K562 (cell line): Measurements from ENCODE around the gene ACKR2. TPM values are rescaled to one million over a fixed set of nuclear protein-coding genes. Genes with fewer than 3 reads are reported as not detected.

Experiments
- CBFA2T2 ChIP-seq: fragments of 450-650 bp; conservative IDR thresholded peaks from 2 replicates; pipeline ENCODE4 v1.6.1; 2017; ENCODE audit warnings: mild to moderate bottlenecking
- CBX3 ChIP-seq, 2 experiments: IDR thresholded peaks; 1 replicate in 1 of 2; 2 replicates in 1 of 2; pipeline ENCODE4 v1.6.1; 2012; ENCODE audit warnings: inconsistent platforms in 2 of 2, low read length in 2 of 2, borderline replicate concordance in 1 of 2, control low read depth in 1 of 2
- CEBPB ChIP-seq: fragments of 450-650 bp; IDR thresholded peaks from 2 replicates; pipeline ENCODE4 v1.6.1; 2016; ENCODE audit warnings: missing genetic modification characterization, missing compliant biosample characterization
- CREB1 ChIP-seq, 2 experiments: sonication (generic) in 1 of 2; formaldehyde crosslinking in 1 of 2; IDR thresholded peaks; 2 replicates each; pipeline versions ENCODE4 v1.6.1 to v1.8.0; 2012 to 2022; ENCODE audit warnings: inconsistent platforms in 1 of 2, mild to moderate bottlenecking in 1 of 2, missing genetic modification reagents in 1 of 2, moderate library complexity in 1 of 2
- HMGN3 ChIP-seq: IDR thresholded peaks from 2 replicates; pipeline ENCODE4 v1.6.1; 2011; ENCODE audit warnings: borderline replicate concordance, low read depth, mild to moderate bottlenecking, mixed read lengths, low read length; ENCODE audit not compliant: insufficient read length; ENCODE audit errors: extremely low read depth
- KLF16 ChIP-seq: IDR thresholded peaks from 2 replicates; pipeline ENCODE4 v1.6.1; 2016; ENCODE audit warnings: antibody characterized with exemption
- MEF2D ChIP-seq: conservative IDR thresholded peaks from 2 replicates; pipeline ENCODE4 v1.6.1; 2016; ENCODE audit warnings: low read depth, missing genetic modification characterization, missing compliant biosample characterization
- NUFIP1 ChIP-seq: fragments of 450-650 bp; IDR thresholded peaks from 2 replicates; pipeline ENCODE4 v1.6.1; 2018; ENCODE audit not compliant: partially characterized antibody
- RHOXF2B ChIP-seq: fragments of 250-450 bp; sonication (Bioruptor Pico); conservative IDR thresholded peaks from 2 replicates; pipeline ENCODE4 v1.5.1; 2021
- SMARCA5 ChIP-seq: fragments of 450-650 bp; IDR thresholded peaks from 2 replicates; pipeline ENCODE4 v1.6.1; 2016
- TRIM28 ChIP-seq: fragments of 450-650 bp; IDR thresholded peaks from 2 replicates; pipeline ENCODE4 v1.6.1; 2017
- ZFP36 ChIP-seq: fragments of 150-350 bp; IDR thresholded peaks from 2 replicates; pipeline ENCODE4 v1.6.1; 2018; ENCODE audit warnings: low read length, low read depth; ENCODE audit not compliant: partially characterized antibody
- ZNF584 ChIP-seq: fragments of 200-800 bp; sonication (Bioruptor generic); IDR thresholded peaks from 2 replicates; pipeline ENCODE4 v1.6.1; 2016; ENCODE audit warnings: low read depth, mild to moderate bottlenecking, missing genetic modification characterization, missing compliant biosample characterization
- ZNF589 ChIP-seq: fragments of 200-800 bp; sonication (Bioruptor generic); IDR thresholded peaks from 2 replicates; pipeline ENCODE4 v1.6.1; 2016; ENCODE audit warnings: low read depth, missing genetic modification characterization, missing compliant biosample characterization
- polyA plus RNA-seq, 8 experiments: library from polyadenylated mRNA; depleted of rRNA in 4 of 8; stranded (reverse) in 5 of 8; unstranded in 3 of 8; fragments of >200 nt; fragmentation: Nextera tagmentation in 2 of 8; fragmentation: Illumina TruSeq in 1 of 8; extraction: Ambion mirVana in 2 of 8; extraction: Trizol in 1 of 8; gene quantifications; 2 replicates each; pipeline versions ENCODE4 v1.2.1 to v1.2.3, GENCODE V29; 2011 to 2014; ENCODE audit warnings: inconsistent platforms in 1 of 8, missing spikeins in 1 of 8
- total RNA-seq, 7 experiments: library from RNA; depleted of rRNA in 6 of 7; stranded (reverse); fragments of >200 nt in 6 of 7; fragmentation: Illumina TruSeq in 2 of 7; extraction: Trizol in 2 of 7; gene quantifications; 2 replicates each; pipeline versions ENCODE4 v1.2.1 to v1.2.3, GENCODE V29; 2011 to 2021; ENCODE audit warnings: low replicate concordance in 1 of 7
- TF ChIP-seq, protein P1 (sequence below): fragments of 450-650 bp; IDR thresholded peaks from 2 replicates; pipeline ENCODE4 v1.6.1; 2016
- TF ChIP-seq, protein P2 (sequence below), 2 experiments: fragments of 250-450 bp in 1 of 2; fragments of 450-650 bp in 1 of 2; sonication (Bioruptor Pico) in 1 of 2; IDR thresholded peaks; 2 replicates each; pipeline versions ENCODE4 v1.6.1 to v1.8.0; 2016 to 2021; ENCODE audit warnings: mild to moderate bottlenecking in 2 of 2, moderate library complexity in 2 of 2, missing compliant biosample characterization in 1 of 2, missing genetic modification characterization in 1 of 2
- TF ChIP-seq, protein P3 (sequence below): fragments of 250-450 bp; sonication (Bioruptor Pico); IDR thresholded peaks from 2 replicates; pipeline ENCODE4 v1.4.0; 2020
- TF ChIP-seq, protein P4 (sequence below), 2 experiments: fragments of 200-800 bp in 1 of 2; sonication (Bioruptor generic) in 1 of 2; sonication (generic) in 1 of 2; formaldehyde crosslinking in 1 of 2; IDR thresholded peaks in 1 of 2; conservative IDR thresholded peaks in 1 of 2; 2 replicates each; pipeline versions ENCODE4 v1.5.0 to v1.6.1; 2016 to 2020; ENCODE audit warnings: missing compliant biosample characterization in 1 of 2, missing genetic modification characterization in 1 of 2, missing genetic modification reagents in 1 of 2

ACKR2 gene
- total and polyA plus RNA-seq, 9 of the 15 experiments (the other 6 are each of a cell fraction or from before 2014, with no cell fraction given): 0.03 to 0.69 (median 0.25) TPM; not detected in 1

DNA sequence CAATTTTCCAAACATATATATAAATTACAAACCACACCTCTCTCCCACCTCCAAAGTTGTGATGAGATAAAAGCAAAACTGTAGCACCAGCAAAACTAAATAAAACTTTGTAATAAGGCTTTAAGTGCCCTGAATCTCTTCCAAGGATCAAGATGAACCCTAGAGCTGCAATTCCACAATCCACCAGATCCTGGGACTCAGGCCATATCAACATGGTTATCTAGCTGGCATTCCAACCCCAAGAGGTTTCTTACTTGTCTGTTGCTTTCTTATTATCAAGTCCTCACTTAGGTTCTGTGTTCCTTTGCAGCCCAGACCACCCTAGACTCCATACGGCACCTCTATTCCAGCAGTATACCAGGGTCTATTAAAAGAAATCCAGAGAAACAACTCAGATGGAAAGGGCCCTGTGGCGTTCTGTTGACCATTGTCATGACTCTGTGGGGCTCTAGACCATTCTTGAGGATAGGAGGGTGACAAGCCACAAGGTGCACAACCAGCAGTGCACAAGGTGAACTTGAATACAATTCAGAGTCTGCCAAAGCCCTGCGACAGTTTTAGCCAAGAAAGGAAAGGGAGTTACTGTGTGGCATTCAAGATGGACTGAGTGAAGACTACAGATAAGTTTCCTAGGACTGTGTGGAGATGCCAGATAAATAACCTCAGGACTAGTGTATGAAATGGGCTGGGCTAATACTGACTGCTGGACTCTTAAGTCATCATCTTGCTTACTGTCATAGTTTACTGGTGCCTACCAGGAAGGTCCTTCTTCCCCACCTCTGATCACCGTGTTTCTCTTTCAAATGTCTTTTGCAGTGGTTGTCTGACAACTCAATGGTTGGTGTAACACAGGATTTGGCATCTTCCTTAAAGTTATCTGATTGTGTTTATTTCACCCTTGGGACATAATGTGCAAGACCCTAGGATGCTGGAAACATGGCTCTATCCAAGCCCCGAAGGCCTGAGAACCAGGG lies 27.2 kb downstream of the ACKR2 start (continued):
- TF ChIP-seq, protein P1, sequence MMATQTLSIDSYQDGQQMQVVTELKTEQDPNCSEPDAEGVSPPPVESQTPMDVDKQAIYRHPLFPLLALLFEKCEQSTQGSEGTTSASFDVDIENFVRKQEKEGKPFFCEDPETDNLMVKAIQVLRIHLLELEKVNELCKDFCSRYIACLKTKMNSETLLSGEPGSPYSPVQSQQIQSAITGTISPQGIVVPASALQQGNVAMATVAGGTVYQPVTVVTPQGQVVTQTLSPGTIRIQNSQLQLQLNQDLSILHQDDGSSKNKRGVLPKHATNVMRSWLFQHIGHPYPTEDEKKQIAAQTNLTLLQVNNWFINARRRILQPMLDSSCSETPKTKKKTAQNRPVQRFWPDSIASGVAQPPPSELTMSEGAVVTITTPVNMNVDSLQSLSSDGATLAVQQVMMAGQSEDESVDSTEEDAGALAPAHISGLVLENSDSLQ: peak; percentile 56; the same call in 1 of the 2 replicates
- TF ChIP-seq ZFP36 (peak; percentile 26), HMGN3 (peak; percentile 87), CBFA2T2 (peak; percentile 96), RHOXF2B (CRISPR knock-in tag) (no peak), NUFIP1 (no peak), ZNF589 (CRISPR knock-in tag) (peak; percentile 92), TRIM28 (0 out of 2 replicates have a peak, but pooled peaks have one; percentile 54), ZNF584 (CRISPR knock-in tag) (0 out of 2 replicates have a peak, but pooled peaks have one; percentile 76), MEF2D (tag) (peak; percentile 64; the same call in 1 of the 2 replicates), CBX3 (IDR thresholded peaks at IDR 0.05; ENCODE audit: borderline replicate concordance in 1 of 2, low read length in 2 of 2) (peak in 1 of 2 experiments; percentile 78; a peak in 1 of 3 replicates), KLF16 (peak; percentile 97), SMARCA5 (no peak), CEBPB (tag) (no peak), CREB1 (IDR thresholded peaks at IDR 0.05) (peak; percentile 71), CREB1 (CRISPR knock-in tag; IDR thresholded peaks at IDR 0.05) (no peak)
- TF ChIP-seq, protein P2, sequence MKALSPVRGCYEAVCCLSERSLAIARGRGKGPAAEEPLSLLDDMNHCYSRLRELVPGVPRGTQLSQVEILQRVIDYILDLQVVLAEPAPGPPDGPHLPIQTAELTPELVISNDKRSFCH (CRISPR knock-in tag; IDR thresholded peaks at IDR 0.05): no peak
- TF ChIP-seq, protein P2 (tag; IDR thresholded peaks at IDR 0.05): peak; percentile 67; the same call in 1 of the 2 replicates
- TF ChIP-seq, protein P3, sequence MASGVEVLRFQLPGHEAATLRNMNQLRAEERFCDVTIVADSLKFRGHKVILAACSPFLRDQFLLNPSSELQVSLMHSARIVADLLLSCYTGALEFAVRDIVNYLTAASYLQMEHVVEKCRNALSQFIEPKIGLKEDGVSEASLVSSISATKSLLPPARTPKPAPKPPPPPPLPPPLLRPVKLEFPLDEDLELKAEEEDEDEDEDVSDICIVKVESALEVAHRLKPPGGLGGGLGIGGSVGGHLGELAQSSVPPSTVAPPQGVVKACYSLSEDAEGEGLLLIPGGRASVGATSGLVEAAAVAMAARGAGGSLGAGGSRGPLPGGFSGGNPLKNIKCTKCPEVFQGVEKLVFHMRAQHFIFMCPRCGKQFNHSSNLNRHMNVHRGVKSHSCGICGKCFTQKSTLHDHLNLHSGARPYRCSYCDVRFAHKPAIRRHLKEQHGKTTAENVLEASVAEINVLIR (CRISPR knock-in tag): 0 out of 2 replicates have a peak, but pooled peaks have one; percentile 21
- TF ChIP-seq, protein P4, sequence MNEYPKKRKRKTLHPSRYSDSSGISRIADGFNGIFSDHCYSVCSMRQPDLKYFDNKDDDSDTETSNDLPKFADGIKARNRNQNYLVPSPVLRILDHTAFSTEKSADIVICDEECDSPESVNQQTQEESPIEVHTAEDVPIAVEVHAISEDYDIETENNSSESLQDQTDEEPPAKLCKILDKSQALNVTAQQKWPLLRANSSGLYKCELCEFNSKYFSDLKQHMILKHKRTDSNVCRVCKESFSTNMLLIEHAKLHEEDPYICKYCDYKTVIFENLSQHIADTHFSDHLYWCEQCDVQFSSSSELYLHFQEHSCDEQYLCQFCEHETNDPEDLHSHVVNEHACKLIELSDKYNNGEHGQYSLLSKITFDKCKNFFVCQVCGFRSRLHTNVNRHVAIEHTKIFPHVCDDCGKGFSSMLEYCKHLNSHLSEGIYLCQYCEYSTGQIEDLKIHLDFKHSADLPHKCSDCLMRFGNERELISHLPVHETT (CRISPR knock-in tag; conservative IDR thresholded peaks at IDR 0.05 in 1 of 2, IDR thresholded peaks at IDR 0.05 in 1 of 2): peak in 1 of 2 experiments; percentile 69; a peak in 1 of 4 replicates
